Stimulated activated CD4-positive, alpha-beta T cell treated with anti-CD3 and anti-CD28 coated beads, Interleukin-12 subunit alpha, Interleukin-12 subunit beta, amount 100 ng/mL, for 4 hours (primary cell): ENCODE results near the gene NR1H2.
"Not testable (repeated sequence)": the region's sequence is repeated elsewhere in the genome, so short reads cannot be mapped to it uniquely, and the experiment has no call there.

Source experiments
- DNase-seq: peaks from one replicate; pipeline ENCODE4 v3.0.0-alpha.2; 2020

NR1H2 gene

GRCh38 chr19:50347089-50347581 is 29.1 kb upstream of the NR1H2 start:
- DNase-seq: not testable (repeated sequence)

- no peak for DNase-seq
Observed at GRCh38 chr19:50349277-50350057, 26.8 kb upstream of the NR1H2 start.

- DNase-seq: no peak
Observed at GRCh38 chr19:50352242-50352641, 24.0 kb upstream of the NR1H2 start.

DNA sequence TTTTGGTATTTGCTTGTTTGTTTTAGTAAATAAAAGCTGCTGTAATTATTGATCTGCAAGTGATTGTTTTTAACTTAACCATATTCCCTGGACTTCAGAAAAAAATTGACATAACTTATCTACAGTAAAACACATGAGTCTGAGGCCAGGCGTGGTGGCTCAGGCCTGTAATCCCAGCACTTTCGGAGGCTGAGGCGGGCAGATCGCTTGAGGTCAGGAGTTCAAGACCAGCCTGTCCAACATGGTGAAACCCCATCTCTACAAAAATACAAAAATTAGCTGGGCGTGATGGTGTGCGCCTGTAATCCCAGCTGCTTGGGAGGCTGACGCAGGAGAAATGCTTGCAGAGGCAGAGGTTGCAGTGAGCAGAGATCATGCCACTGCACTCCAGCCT is 22.8 kb upstream of the NR1H2 start:
- not testable (repeated sequence) for DNase-seq

DNA sequence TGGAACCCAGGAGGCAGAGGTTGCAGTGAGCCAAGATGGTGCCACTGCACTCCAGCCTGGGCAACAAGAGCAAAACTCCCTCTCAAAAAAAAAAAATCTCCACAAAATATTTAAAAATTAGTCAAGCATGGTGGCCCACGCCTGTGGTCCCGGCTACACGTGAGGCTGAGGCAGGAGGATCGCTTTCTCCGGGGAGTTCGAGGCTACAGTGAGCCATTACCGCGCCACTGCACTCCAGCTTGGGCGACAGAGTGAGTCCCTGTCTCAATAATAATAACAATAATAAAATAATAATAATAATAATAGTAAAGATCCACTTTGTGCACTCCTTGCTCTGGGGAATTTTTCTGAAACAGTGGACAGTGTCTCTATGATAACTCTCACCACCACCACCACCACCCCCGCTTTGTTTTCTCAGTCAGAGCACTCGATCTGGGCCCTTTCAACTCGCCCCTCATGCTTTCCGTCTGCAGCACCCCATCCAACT is 19.5 kb upstream of the NR1H2 start:
- DNase-seq: no peak

DNA sequence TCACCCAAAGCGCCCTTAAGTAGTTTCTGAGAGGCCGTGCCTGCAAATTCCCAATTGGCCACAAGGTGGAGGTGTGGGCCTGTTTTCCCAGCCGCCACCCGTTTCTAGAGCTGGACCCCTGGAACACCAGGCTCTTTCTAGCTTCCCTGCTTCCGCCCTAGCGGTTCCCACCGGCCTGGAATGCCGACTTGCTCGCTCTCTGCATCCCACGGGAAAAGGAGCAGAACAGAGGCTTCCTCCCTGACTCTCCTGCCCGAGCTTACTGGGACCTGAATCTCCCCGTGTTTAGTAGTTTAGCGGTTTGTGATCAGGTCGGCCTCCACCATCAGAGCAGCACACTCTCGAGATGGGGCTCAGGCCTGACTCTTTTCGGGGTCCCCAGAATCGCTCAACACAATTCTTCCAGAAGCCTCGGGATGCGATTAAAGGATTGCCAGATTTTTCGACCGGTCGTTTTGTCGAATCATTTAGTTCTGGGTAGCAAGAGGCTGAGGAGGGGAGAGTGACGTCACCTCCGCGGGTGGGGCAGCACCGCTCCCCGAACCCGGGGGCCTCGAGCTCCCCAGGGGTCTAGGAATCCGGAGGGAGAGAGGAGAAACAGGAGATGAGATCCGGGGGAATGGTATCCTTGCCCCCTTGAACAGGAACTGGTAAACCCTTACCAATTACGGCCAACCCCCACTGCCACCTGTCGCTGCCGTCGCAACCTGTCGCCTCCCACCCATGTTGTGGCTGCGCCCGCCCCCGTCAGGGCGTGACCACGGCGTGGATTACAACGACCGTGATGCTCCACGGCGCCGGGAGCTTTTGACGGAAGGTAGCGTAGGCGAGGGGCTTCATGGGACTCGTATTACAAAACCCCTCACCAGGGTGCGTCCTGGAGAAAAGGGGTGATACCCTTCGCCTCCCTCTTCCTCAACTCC is 18.8 kb upstream of the NR1H2 start:
- DNase-seq: peak; percentile 85

DNA sequence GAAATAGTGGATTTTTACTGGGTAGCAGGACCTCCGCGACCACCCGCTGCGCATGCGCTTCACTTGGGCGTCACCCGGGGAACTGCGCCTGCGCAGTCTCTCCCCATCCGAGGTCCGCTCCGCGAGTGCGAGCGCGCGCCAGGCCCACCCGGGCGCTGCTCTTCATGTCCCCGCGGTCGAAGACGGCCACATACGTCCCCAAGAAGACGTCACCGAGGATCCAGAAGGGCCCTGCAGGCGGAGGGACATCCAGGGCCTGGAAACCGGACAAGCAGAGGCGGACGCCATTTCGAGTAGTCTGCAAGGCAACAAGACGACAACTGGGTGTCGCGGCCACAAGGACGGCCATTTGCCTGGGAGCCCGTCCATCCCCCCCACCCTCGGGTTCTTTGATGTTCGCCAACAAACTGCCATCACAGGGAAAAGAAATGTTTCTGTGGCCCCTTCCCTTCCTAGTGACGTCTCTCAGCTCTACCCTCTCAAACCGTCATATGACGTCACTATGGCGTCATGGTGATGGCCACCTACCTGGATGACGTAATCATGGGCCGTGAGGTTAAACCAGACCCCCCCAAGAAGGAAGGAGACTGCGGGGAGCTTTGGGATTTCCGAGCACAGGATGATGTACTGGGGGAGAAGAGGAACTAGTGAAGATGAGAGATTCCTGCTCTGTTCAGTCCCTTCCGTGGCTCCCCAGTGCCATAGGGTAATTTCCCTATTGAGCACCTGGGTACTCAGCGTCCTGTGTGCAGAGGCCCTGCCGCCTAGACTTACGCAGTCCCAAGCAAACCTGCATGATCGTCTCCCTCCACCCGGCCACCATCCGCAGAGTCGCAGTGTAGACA is 17.6 kb upstream of the NR1H2 start:
- peak; percentile 76 for DNase-seq

DNA sequence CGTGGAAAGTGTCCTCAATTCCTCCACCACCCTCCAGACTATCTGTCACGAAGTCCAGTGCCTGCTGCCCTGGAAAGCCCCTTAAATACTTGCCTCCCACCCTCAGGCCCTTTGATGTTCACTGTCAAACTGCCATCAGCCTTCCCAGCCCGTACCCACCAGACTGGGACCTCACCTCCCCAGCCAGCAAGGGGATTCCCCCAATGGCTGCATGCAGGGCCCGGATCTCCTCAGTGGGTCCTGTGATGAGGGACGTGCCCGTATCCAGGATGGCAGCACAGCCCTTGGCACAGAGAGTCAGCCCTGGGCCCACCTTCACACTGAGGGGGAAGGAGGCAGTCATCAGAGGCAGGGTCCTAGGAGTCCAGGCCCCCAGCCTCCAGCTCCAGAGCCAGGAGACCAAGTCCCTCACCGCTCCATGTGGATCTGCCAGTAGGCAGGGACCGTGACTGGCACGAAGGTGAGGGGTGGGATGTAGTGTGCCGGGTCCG is 16.9 kb upstream of the NR1H2 start:
- no peak for DNase-seq

DNA sequence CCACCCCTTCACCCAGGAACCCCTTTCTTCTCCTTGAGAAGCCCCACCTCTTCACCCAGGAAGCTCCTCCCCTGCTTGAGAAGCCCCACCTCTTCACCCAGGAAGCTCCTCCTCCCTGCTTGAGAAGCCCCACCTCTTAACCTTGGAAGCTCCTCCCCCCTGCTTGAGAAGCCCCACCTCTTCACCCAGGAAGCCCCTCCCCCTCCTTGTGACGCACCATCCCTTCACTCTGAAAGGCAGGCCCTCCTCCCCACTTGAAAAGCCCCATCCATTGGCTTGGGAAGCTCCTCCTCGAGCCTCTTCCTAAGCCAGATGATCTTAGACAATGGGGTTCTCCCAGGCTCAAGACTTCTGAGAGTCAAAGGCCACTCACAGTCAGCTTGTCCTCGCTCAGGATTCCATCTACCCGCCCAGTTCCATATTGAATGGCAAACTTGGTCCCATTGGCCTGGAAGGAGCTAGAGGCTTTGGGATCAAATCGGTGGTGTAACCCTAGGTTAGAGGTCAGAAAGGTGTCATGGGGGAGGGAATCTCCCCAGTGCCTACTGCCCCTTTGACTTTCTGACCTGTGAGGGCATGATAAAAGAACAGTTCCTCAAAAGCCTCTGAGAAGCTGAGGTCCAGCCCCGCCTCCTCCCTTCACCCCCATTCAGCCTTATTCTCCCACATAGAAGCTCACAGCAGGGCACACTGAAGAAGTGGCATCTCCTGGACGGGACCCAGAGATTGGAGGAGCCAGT is 14.8 kb upstream of the NR1H2 start:
- DNase-seq: no peak

DNA sequence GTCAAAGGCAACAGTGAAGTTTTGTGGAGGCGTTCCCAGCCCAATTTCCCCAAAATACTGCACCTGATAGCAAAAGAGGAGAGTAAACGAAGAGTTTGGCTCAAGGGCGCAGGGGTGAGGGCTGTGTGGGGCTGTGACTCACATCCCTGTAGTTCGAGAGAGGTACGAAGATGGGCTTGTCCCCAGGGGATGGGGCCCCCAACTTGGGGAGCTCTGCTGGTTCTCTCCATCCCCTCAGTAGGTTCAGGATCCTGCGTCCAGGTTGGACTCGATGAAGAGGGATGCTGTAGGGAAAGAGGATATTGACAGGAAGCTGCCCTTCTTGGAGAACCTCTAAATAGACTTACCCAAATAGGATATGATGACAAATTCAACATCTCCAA is 14.2 kb upstream of the NR1H2 start:
- no peak for DNase-seq

DNA sequence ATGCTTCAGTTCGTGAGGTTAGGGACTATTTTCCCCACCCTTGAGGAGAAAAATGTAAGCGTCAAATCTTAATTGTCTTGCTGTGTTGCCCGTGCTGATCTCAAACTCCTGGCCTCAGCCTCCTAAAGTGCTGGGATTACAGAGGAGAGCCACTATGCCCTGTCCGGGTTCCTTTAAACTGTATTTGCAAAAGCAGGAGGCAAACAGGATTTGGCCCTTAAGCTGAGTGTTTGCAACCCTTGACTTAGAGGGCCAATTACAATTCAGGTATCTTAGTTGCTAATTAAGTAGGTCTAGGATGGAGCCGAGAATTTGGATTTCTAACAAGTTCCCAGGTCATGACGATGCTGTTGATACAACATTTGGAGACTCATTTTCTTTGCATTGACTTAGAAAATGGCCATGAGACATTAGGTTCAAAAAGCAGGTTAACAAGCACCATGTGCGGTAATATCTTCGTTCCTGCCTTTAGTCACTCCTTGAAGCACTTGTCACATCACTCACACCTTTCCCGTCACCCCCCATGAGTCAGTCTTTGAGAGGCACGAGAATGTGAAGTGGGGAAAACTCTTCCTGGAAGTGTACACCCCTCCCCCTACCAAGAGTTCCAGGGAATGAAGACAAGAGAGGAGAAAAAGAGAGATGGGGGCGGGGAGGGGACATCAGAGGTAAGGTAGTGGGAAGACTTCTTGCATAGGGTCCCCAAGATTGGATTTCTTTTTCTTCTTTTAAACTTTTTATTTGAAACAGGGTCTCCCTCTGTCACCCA is 13.4 kb upstream of the NR1H2 start:
- no peak for DNase-seq

DNA sequence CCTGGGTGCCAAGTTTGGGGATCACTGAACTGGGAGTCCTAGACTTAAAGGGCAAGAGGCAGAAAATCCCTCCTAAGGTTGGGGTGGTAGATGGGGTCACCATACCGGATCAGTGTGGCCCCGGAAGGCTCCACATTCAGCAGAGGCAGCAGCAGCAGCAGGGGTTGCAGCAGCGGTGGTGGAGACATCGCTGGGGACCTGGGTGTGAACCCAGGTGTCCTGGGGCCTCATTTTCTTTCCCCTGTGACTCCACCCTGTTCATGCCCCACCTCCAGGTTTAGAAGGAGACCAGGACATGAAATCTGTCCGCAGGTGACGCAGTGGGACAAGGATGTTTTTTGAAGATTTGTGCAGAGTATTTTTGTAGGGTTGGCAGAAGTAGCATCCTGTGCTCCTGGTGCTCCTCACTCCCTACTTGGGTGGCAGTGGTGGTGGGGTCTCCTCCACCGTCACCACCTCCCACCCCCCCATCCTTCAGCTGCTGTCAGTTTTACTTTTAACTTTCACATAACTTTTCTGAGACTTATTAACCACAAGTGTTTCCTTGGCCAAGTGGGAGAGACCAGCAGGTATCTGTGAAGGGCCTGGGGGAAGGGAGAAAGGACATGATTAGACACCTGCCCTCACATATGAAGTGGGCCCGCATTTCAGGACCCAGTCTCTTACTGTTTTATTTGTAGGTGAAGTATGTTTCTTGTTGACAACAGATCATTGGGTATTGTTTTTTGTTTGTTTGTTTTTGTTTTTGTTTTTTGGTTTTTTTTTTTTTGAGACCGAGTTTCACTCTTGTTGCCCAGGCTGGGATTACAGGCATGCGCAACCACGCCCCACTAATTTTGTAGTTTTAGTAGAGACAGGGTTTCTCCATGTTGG is 10.6 kb upstream of the NR1H2 start, which contains the start of gene NAPSA:
TSS of gene NAPSA (minus strand) at position 206 of the 873 bp plus-strand sequence. CDS start at position 188, 18 bp downstream.
- DNase-seq: no peak

DNA sequence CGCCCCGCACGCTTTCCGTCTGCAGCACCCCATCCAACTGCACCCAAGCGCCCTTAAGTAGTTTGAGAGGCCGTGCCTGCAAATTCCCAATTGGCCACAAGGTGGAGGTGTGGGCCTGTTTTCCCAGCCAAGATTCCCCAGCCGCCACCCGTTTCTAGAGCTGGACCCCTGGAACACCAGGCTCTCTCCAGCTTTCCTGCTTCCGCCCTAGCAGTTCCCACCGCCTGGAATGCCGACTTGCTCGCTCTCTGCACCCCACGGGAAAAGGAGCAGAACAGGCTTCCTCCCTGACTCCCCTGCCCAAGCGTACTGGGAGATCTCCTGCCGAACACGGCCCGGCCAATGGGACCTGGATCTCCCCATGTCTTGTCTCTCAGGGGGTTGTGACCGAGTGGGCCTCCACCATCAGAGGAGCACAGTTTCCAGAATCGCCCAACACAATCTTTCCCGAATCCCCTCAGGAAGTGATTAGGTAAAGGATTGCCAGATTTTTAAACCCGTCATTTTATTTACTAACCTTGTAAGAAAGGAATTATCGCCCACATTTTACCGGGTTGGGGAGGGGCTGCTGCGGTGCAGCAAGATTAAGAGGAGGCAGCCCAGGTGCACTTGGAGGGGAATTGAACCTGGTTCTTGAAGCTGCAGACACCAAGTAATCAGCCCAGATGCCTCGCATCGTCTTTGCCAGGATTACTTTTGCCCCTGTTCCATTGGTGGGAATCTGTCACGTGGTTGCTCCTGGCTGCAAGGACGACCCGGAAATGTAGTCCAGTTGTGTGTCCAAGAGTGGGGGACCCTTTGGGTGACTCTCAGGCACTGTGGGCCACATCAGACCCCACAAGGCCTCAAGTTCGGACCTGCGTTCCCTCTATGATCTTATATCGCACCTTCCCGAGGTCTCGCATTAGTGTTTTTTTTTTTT is 7.3 kb upstream of the NR1H2 start:
- peak; percentile 74 for DNase-seq

DNA sequence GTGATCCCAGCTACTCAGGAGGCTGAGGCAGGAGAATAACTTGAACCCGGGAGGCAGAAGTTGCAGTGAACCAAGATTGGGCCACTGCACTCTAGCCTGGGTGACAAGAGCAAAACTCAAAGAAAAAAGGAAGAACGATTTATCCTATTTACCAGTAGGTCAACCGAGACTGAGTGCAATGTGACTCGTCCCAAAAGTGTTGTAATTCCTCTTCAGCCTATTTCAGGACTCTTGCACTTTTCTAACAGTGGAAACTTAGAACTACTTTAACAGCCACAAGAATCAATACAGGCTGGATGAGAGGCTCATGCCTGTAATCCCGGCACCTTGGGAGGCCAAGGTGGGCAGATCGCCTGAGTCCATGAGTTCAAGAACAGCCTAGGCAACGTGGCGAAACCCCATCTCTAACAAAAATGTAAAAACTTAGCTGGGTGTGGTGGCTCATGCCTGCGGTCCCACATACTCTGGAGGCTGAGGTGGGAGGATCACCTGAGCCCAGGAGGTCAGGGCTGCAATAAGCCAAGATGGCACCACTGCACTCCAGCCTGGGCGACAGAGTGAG is 4.3 kb upstream of the NR1H2 start:
- DNase-seq: no peak

GRCh38 chr19:50377051-50377461 is 799 bp downstream of the NR1H2 start:
- DNase-seq: peak; percentile 55

DNA sequence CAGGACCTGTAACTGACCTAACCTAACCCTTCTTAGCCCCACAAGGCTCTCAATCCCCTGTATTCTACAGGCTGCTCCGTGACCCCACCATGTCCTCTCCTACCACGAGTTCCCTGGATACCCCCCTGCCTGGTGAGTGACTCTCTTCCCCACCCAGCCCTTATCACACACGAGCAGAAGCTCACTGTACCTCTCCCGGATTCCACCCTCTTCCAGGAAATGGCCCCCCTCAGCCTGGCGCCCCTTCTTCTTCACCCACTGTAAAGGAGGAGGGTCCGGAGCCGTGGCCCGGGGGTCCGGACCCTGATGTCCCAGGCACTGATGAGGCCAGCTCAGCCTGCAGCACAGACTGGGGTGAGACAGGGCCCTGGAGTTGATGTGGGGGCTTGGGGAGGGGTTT is 1.3 kb downstream of the NR1H2 start:
- DNase-seq: no peak

- no peak for DNase-seq
Observed at GRCh38 chr19:50378169-50378862, 2.1 kb downstream of the NR1H2 start.

DNA sequence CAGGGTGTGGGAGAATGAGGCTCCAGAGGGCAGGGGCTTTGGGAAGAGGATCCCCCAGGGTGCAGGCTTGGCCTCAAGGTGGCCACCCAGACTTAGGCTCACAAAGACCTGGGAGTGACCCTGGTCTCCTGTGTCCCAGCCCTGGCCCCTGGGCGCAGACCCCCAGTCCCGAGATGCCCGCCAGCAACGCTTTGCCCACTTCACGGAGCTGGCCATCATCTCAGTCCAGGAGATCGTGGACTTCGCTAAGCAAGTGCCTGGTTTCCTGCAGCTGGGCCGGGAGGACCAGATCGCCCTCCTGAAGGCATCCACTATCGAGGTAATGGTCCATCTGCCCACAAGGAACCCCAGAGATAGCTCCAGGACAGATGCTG is 2.6 kb downstream of the NR1H2 start:
- no peak for DNase-seq
